ENCODE data around the gene LZTS2.
A peak's percentile ranks its signal among the peaks of the same experiment; 100 is the strongest.

The LZTS2 gene

GRCh38 chr10:100978121-100978900, 21.3 kb upstream of the LZTS2 start:
- DNase-seq (ENCODE audit: low read depth): no peak

GRCh38 chr10:100978901-100979195, 20.8 kb upstream of the LZTS2 start:
- DNase-seq (ENCODE audit: low read depth): no peak

DNA sequence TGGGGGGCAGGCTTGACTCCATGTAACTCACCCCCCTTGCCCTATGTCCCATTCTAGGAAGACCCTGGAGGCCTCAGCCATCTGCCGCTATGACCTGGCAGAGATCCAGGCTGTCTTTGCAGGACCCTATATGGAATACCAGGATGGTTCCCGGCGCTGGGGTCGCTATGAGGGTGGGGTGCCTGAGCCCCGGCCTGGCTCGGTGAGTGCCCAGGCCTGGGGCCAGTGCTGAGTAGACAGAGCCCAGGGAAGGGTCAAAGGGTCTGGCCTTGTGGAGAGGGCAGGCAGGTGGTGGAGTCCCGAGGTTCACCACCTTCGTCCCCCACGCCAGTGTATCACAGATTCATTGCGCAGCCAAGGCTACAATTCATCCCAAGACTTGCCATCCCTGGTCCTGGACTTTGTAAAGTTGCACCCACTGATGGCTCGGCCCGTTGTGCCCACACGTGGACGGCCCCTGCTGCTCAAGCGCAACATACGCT, 19.8 kb upstream of the LZTS2 start:
- no peak for DNase-seq (ENCODE audit: low read depth)

GRCh38 chr10:100980311-100980710, 19.3 kb upstream of the LZTS2 start:
- DNase-seq (ENCODE audit: low read depth): no peak

DNA sequence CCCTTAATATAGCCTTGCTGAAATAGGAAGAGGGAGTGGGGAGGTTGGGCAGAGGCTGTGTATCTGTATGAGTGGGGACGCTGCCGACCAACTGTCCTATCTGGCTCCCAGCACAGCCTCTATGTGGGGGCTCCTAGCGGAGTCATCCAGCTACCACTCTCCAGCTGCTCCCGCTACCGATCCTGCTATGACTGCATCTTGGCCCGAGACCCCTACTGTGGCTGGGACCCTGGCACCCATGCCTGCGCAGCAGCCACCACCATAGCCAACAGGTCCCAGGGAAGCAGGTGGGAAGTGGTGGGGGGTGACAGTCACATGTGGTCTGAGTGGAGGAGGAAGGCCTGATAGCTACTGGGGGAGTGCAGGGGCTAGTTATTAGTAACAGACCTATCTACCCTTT, 18.9 kb upstream of the LZTS2 start:
- DNase-seq (ENCODE audit: low read depth): no peak

DNA sequence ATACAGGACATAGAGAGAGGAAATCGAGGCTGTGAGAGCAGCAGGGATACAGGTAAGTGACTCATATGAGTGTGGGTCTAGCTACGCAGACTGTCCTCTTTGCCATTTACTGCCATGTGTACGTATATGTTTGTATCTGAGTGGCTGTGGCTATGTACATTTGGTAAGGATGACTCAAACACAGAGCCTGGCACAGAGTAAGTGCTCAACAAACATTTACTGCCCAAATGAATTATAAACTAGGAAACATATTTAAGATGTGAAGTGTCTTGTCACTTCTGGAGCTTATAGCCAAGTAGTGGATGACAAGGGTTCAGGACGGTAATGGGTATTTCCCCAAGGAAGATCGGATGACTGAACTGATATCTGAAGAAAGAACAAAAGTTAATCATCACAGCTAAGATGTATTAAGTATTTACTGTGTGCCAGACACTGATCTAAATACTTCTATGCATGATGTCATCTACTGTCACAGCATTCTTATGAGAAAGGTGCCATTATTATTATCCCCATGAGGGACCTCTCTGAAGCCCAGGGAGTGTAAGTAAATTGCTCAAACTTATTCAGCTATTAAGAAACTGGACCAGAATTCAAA, 18.3 kb upstream of the LZTS2 start:
- DNase-seq (ENCODE audit: low read depth): no peak

- DNase-seq (ENCODE audit: low read depth): no peak
These were observed 16.4 kb upstream of the LZTS2 start for GRCh38 chr10:100982916-100983830.

- no peak for DNase-seq (ENCODE audit: low read depth)
These were observed 15.5 kb upstream of the LZTS2 start for GRCh38 chr10:100983868-100984671.

DNA sequence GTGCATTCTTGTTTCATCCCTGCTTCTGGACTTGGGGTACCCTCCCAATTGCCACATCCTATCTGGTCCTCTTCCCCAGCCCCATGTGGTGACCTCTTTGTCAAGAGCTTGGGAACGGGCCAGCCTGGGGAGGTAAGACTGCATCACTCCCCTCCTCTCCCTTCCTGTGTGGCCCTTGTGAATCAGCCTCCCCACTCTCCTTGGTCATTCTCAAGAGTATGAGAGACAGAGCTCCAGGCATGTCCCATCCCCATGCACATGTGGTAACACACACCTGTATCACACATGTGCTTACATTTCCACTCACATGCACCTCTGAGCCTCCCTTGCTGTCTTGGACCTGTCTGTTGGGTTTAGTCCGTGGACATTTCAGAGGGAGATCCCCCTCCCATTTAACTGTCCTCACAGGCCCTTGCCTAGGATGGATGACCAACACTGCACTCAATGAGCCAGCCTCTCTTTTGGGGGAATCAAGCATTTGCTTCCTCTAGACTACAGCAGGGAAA, 14.9 kb upstream of the LZTS2 start:
- no peak for DNase-seq (ENCODE audit: low read depth)

DNA sequence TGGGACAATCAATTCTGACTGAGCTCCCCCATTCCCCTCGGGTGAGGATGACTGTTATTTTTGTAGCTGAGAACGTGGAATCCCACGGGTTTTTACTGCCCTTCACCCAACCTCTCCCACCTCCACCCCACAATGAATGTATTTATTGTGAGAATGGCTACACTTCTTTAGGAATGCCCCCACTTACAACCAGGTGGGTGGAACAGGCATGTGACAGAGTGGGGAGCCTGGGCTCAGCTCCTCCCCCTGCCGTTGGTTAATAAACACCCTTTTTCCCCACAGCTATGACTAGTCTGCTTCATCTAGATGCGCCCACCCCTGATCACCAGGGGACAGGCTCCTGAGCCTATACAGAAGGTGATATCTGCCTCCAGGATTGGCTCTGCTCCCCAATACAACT, 14.3 kb upstream of the LZTS2 start:
- no peak for DNase-seq (ENCODE audit: low read depth)

DNA sequence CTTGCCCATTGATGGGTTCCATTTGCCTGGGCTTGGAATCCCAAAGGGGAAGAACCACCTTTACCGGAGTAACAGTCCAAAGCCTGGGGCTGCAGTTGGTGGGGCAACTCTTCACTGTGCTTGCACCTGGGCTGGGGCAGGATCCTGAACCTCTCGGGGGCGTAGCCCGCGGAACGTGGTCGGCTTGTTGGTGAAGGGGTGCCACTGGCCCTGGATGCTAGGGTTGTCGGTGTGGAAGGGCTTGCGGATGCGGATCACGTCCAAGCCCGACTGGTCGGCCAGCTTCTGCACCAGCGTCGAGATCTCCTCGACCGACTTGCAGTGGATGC, 13.0 kb upstream of the LZTS2 start:
- DNase-seq (ENCODE audit: low read depth): no peak

DNA sequence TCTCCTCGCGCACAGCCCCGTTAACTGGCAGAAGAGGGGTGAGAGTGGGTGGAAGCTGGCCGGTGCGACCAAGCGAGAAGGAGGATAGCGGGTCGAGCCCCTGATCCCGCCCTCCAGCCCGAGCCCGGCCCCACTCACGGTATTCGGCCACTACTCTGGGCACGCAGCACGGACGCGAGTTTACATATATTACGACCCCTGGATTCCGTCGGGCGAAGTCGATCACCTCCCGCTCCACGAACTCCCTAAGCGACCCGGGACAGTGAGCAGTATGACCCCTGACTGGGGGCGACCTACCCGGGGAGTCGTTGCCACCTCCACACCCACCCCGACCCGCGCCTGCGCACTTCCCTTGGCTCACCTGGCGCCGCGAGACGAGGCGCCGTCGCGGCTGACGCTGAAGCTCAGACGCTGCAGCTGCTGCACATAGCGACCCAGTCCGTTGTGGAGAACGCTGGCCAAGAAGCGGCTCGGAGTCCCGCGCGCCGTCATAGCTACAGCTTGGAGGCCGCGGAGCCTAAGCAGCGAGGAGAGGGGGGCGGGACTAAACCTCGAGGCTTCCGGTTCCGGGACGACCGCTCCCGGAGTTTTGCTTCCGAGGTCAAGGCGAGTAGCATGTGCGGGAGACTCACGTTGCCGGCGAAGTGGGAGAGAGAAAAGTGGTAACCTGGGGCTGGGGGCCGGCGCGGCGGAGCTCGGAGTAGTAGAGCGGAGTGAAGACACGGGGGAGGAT, 12.5 kb upstream of the LZTS2 start, which contains the start of the genes MRPL43 and TWNK:
MRPL43 (minus strand) TSS at position 546 of the 733 bp plus-strand sequence; CDS start at position 492, 54 bp downstream.
TWNK (plus strand) TSS at position 592 of the 733 bp plus-strand sequence. CDS start 668 bp downstream, outside the sequence.
- peak; percentile 74 for DNase-seq (ENCODE audit: low read depth)

DNA sequence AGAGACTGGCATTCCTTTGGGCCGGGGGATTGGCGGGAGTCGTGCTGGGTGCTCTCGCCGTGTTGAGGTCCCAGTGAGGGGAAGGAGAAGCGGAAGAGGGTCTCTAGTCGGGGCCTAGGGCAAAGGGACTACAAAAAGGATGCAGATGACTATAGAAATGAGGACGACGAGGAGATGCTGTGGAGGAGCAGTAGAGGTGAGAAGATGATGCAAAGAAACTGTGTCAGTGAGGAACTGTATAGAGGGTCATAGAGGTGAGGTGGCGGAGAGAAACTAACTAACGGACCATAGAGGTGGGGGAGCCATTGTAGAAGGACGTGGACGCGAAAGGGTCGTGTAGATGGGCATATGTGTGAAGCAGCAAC, 11.9 kb upstream of the LZTS2 start:
- DNase-seq (ENCODE audit: low read depth): no peak

DNA sequence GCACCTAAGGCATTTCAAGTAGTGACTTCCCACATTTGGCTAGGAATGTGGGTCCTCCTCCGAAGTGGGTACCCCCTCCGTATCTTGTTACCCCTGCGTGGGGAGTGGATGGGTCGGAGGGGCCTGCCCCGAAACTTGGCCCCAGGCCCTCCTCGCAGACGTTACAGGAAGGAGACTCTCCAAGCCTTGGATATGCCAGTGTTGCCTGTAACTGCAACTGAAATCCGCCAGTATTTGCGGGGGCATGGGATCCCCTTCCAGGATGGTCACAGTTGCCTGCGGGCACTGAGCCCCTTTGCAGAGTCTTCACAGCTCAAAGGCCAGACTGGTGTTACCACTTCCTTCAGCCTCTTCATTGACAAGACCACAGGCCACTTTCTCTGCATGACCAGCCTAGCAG, 11.4 kb upstream of the LZTS2 start:
- no peak for DNase-seq (ENCODE audit: low read depth)

GRCh38 chr10:100989088-100989487, 10.5 kb upstream of the LZTS2 start:
- no peak for DNase-seq (ENCODE audit: low read depth)

DNA sequence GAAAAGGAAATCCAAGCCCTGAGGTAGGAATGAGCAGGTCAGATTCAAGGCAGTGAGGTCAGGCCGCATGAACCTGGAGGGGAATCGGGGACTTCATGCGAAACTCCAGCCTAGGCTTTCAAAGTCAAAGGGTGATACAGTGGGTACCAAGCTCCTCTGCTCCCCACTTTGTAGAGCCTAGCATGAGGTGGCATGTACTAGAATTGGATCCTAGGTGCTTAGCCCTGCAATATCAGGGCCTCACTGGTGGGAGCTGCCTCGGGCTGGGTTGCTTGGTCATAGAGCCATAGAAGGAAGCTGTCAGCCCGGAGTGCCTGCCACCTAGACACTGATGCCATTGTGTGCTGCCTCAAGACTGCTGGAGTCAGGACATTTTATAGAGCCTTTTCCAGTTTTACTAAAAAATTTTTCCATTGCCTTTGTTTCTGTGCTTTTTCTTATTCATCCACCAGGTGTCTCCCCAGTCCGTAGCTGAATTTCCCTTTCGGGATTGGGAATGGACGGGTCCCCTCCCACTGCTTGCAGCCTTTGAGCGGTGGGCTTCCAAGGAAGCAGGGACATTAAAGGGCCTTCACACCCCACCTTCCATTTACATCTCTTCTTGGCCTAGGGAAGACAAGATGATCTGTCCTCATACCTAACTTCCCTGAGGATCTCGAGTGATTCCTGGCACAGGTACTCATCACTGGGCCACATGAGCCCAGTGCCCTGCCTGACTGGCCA, 5.5 kb upstream of the LZTS2 start:
- no peak for DNase-seq (ENCODE audit: low read depth)

GRCh38 chr10:100995181-100995580, 4.4 kb upstream of the LZTS2 start:
- DNase-seq (ENCODE audit: low read depth): no peak

DNA sequence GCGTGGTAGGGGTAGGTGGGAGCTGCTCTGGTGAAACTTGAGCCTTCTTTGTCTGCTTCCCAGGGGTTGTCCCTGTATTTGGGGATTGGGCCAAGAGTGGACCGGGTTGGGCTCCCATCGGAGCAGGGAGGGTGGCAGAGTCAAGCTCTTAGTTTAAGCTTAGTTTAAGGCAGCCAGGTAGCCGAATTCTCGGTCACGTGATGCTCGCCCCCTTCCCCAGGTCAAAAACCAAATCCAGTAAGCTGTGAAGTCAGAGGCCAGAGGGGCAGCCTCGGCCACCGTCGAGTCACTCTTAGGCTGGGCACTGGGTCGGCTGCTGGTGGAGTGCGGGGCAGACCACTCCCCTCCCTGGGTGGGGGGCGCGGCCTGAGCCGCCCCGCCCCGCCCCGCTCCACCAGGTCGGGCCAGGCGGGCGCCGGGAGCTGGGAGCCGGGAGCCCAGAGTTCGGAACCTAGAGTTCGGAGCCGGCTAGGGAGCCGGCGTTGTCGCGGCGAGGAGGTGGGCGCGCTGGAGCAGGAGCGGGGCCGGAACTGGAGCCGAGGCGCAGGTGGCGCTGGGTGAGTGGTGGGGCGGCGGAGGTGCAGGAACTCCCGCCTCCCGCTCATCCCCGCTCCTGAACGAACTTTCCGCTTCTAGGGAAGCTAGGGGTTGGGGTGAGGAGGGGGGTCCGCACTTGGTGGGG, 2.8 kb upstream of the LZTS2 start:
- DNase-seq (ENCODE audit: low read depth): no peak

GRCh38 chr10:100997360-100998182, 2.0 kb upstream of the LZTS2 start:
- peak; percentile 49 for DNase-seq (ENCODE audit: low read depth)

Data from stimulated activated CD8-positive, alpha-beta memory T cell treated with anti-CD3 and anti-CD28 coated beads, Interleukin-15, amount 100 ng/mL, for 24 hours (primary cell).